OCI-LY1 (cell line): ENCODE data around the gene MT1A.

Experiments
- CTCF ChIP-seq: fragments of 200-600 bp; sonication (generic), shearing (Covaris generic); IDR thresholded peaks from 2 replicates; pipeline ENCODE4 v1.5.1; 2017; ENCODE audit warnings: mild to moderate bottlenecking, antibody characterized with exemption, low read length, moderate library complexity, mixed read lengths
- EZH2 ChIP-seq: fragments of 200-600 bp; sonication (generic), shearing (Covaris generic); IDR thresholded peaks from 2 replicates; pipeline ENCODE4 v1.8.0; 2017; ENCODE audit warnings: borderline replicate concordance, mixed run types, mild to moderate bottlenecking, antibody characterized with exemption, low read length, moderate library complexity, mixed read lengths

- no peak for TF ChIP-seq CTCF
- TF ChIP-seq EZH2, result no peak
These were observed 29.4 kb downstream of the MT1A start, which contains the start of gene MT1G for GRCh38 chr16:56667581-56668571.
